Esophagus muscularis mucosa (tissue), 4 donors: ENCODE results near the gene ATG4D. TPM values are rescaled to one million over a fixed set of nuclear protein-coding genes. Genes with fewer than 3 reads are reported as not detected.

ENCODE experiments used
- DNase-seq: peaks from one replicate; pipeline ENCODE4 v3.0.0-alpha.2; 2017; ENCODE audit errors: extremely low spot score
- H3K27ac ChIP-seq, 4 donors: fragments of 200-600 bp; sonication (generic); replicated peaks in 1 of 4; 1 replicate in 3 of 4; 2 replicates in 1 of 4; pipeline ENCODE4 v1.5.1; 2016 to 2019; ENCODE audit warnings: mild to moderate bottlenecking in 1 of 4
- H3K27me3 ChIP-seq, 4 donors: fragments of 200-600 bp; sonication (generic); one replicate each; pipeline versions ENCODE4 v1.5.1 to v1.6.0; 2016 to 2019
- H3K36me3 ChIP-seq, 4 donors: fragments of 200-600 bp; sonication (generic); one replicate each; pipeline ENCODE4 v1.5.1; 2016 to 2019
- H3K4me1 ChIP-seq, 4 donors: fragments of 200-600 bp; sonication (generic); one replicate each; pipeline ENCODE4 v1.5.1; 2016 to 2019
- H3K4me3 ChIP-seq, 4 donors: fragments of 200-600 bp; sonication (generic); 1 replicate in 2 of 4; 2 replicates in 2 of 4; pipeline ENCODE4 v1.5.1; 2016 to 2019; ENCODE audit warnings: mild to moderate bottlenecking in 4 of 4, moderate library complexity in 1 of 4
- H3K9me3 ChIP-seq, 4 donors: fragments of 200-600 bp; sonication (generic); 1 replicate in 3 of 4; 2 replicates in 1 of 4; pipeline ENCODE4 v1.5.1; 2016 to 2019
- EP300 ChIP-seq: sonication (generic); formaldehyde crosslinking; IDR thresholded peaks from one replicate; pipeline ENCODE4 v1.6.1; 2017; ENCODE audit warnings: antibody characterized with exemption
- POLR2A ChIP-seq: fragments of 450-650 bp; IDR thresholded peaks from one replicate; pipeline ENCODE4 v1.6.1; 2017; ENCODE audit warnings: antibody characterized with exemption, moderate library complexity, mild to moderate bottlenecking, low read depth
- POLR2AphosphoS5 ChIP-seq, 2 donors: sonication (generic); formaldehyde crosslinking; IDR thresholded peaks; one replicate each; pipeline ENCODE4 v1.6.1; 2017; ENCODE audit warnings: antibody characterized with exemption in 2 of 2
- WGBS: methylation state at CpG from one replicate; pipeline ENCODE4 v1.1.5; 2018; 5-methylcytosine and 5-hydroxymethylcytosine counted together
- intact Hi-C: fragments of 100-400 bp; cut with DNase I; formaldehyde crosslinking; loops from one replicate; pipeline ENCODE4 v1.15.1; 2023
- total RNA-seq, 4 donors: library from RNA; depleted of rRNA; stranded (reverse); fragments of >200 nt; gene quantifications; one replicate each; pipeline versions ENCODE4 v1.1.0 to v1.2.1, GENCODE V29; 2016
- TF ChIP-seq, protein P1 (sequence below), 3 experiments: fragments of 200-600 bp in 2 of 3; fragments of 450-650 bp in 1 of 3; sonication (generic) in 2 of 3; IDR thresholded peaks; one replicate each; pipeline ENCODE4 v1.5.1; 2017 to 2019; ENCODE audit warnings: antibody characterized with exemption in 3 of 3, mild to moderate bottlenecking in 2 of 3, moderate library complexity in 1 of 3

The ATG4D gene
- total RNA-seq, 4 donors from 2014 or later, result 18.2 to 44.1 (median 29.7) TPM

DNA sequence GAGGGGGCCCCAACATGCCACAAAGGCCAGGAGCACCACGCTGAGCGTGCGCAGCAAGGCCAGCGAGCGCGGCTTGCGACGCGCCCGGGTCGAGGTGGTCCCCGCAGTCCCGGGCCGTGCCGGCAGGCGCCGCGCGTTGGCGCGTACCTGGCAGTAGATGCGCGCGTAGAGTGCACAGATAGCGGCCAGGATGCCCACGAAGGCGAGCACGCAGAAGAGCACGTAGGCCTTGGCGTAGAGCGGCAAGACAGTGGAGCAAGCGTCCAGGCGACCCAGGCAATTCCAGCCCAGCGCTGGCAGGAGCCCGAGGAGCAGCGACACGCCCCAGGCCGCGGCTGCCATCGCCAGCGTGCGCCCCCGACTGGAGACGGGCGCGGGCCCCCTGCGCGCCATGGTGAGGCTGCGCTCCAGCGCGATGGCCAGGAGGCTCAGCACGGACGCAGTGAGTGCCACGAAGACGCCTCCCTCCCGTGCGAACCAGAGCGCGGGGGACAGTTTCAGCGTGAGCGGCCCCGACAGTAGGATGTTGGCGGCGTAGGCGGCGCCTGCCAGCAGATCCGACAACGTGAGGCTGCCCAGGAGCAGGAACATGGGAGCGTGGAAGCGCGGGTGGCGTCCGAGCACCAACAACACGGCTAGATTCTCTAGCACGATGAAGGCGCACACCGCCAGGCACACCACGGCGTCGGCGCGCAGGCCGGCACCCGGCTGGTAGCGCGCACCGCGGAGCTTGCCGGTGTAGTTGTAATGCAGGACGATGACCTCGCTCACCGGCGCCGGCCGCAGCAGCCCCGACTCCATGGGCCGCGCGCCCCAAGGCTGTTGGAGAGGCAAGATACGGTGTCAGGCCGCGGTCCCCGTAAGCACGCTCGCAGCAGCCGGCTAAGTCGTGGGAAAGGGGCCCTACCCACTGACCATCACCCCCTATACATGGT is 29.2 kb upstream of the ATG4D start:
- no peak for TF ChIP-seq POLR2A
- TF ChIP-seq, protein P1, sequence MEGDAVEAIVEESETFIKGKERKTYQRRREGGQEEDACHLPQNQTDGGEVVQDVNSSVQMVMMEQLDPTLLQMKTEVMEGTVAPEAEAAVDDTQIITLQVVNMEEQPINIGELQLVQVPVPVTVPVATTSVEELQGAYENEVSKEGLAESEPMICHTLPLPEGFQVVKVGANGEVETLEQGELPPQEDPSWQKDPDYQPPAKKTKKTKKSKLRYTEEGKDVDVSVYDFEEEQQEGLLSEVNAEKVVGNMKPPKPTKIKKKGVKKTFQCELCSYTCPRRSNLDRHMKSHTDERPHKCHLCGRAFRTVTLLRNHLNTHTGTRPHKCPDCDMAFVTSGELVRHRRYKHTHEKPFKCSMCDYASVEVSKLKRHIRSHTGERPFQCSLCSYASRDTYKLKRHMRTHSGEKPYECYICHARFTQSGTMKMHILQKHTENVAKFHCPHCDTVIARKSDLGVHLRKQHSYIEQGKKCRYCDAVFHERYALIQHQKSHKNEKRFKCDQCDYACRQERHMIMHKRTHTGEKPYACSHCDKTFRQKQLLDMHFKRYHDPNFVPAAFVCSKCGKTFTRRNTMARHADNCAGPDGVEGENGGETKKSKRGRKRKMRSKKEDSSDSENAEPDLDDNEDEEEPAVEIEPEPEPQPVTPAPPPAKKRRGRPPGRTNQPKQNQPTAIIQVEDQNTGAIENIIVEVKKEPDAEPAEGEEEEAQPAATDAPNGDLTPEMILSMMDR (IDR thresholded peaks at IDR 0.05), result no peak
- no peak for TF ChIP-seq EP300
- TF ChIP-seq POLR2AphosphoS5 (IDR thresholded peaks at IDR 0.05), result no peak
- no peak for DNase-seq
- intact Hi-C loops, result no loop called here
- Histone ChIP-seq H3K9me3 (no peaks in the 10 kb centered on the region), H3K4me3 (peak overlapping the region in 1 of 4 donors; percentile 5), H3K27me3 (peaks cover 3 to 100% (median 60%) of the 10 kb centered on the region in 4 donors), H3K4me1 (peaks cover 24 to 41% (median 31%) of the 10 kb centered on the region in 4 donors), H3K36me3 (no peaks in the 10 kb centered on the region), H3K27ac (no peak overlapping the region)
- 14% methylated on average over 9 of the region's 107 CpGs for WGBS

DNA sequence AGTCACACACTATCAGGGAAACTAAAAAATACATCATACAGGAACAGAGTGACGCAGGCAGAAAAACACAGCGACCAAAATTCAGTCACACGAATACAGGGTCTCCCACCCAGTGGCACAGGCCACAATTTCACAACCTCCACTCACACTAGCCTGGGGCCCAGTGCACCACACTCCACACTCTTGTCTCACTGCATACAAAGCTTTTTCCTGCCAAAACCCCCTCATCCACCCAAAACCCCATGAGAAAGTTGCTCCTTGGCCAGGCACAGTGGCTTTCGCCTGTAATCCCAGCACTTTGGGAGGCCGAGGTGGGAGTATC is 27.7 kb upstream of the ATG4D start:
- H3K9me3 ChIP-seq, result no peaks in the 10 kb centered on the region
- peaks cover 20 to 35% (median 31%) of the 10 kb centered on the region in 4 donors for H3K4me1 ChIP-seq
- no peaks in the 10 kb centered on the region for H3K36me3 ChIP-seq
- peaks cover 3 to 100% (median 65%) of the 10 kb centered on the region in 4 donors for H3K27me3 ChIP-seq
- H3K27ac ChIP-seq, result no peak overlapping the region
- H3K4me3 ChIP-seq, result no peak overlapping the region
- DNase-seq, result no peak
- TF ChIP-seq EP300, result no peak
- no peak for TF ChIP-seq POLR2AphosphoS5 (IDR thresholded peaks at IDR 0.05)
- intact Hi-C loops, result no loop called here
- 91% methylated on average over 5 of the region's 5 CpGs for WGBS

DNA sequence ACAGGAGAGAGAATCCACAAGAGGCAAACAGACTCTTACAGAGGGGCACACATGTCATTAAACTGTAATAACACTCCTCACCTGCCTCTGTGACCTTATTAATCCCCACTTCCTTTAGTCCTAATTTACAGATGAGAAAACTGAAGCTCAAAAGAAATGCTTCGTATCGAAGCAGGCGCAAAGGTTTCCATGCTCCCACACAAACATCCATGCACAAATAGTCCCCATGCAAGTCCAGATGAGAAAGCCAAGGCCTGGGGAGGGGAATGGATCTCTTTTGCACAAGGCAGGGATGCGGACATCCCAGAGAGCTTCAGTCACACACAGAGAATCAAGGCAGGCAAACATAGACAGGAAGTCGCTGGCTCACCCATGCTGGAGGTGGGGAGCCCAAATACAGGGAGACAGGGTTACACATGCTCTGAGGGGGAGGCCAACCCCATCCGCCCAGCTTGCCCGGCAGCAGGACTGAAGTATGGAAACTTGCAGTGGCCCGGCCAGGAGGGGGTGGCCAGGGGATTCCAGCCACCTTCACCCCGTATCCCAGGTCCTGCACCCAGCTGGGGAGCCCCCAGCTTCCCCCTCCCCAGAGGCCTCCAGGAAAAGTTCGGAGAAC is 26.9 kb upstream of the ATG4D start:
- no peaks in the 10 kb centered on the region for H3K36me3 ChIP-seq
- H3K9me3 ChIP-seq, result no peaks in the 10 kb centered on the region
- H3K27ac ChIP-seq, result no peak overlapping the region
- H3K4me1 ChIP-seq, result peaks cover 20 to 35% (median 31%) of the 10 kb centered on the region in 4 donors
- peak overlapping the region; percentile 31 to 50 (median 34) for H3K4me3 ChIP-seq
- intact Hi-C loops, result no loop called here
- peaks cover 3 to 100% (median 65%) of the 10 kb centered on the region in 4 donors for H3K27me3 ChIP-seq
- no peak for DNase-seq
- WGBS, result 63% methylated on average over 6 of the region's 10 CpGs
- TF ChIP-seq, protein P1 (IDR thresholded peaks at IDR 0.05), result no peak
- TF ChIP-seq EP300 (no peak), POLR2A (no peak), POLR2AphosphoS5 (IDR thresholded peaks at IDR 0.05) (no peak)

DNA sequence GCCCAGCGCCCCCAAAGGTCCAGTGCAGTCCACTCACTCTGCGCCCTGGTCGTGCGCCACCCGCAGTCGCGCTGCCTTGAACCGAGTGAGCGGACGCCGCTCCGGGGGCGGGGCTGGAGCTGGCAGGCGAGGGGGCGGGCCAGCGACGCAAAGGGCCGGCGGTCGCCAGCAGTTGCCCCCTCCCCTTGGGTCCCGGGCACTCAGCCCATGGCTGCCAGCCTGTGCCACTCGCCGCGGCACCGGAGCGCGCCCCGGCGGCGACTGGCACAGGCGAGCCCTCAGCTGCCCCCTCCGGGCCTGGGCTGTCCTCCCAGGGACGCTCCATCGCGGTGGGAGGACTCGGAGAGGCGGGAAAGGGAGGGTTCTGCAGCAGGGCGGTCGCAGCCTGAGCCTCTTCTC is 26.3 kb upstream of the ATG4D start, which contains the start of gene S1PR5:
Gene S1PR5 (minus strand): TSS at position 87 of the 399 bp plus-strand sequence. CDS start 2,436 bp downstream, outside the sequence.
- intact Hi-C loops, result no loop called here
- 3% methylated on average over 8 of the region's 39 CpGs for WGBS
- TF ChIP-seq, protein P1 (IDR thresholded peaks at IDR 0.05), result no peak
- TF ChIP-seq EP300, result no peak
- TF ChIP-seq POLR2AphosphoS5 (IDR thresholded peaks at IDR 0.05), result no peak
- H3K27ac ChIP-seq, result no peak within 1 kb of the TSS
- H3K4me3 ChIP-seq, result peak within 1 kb of the TSS; percentile 31 to 50 (median 34)
- no peaks in the 10 kb centered on the region for H3K36me3 ChIP-seq
- no peaks in the 10 kb centered on the region for H3K9me3 ChIP-seq
- peaks cover 20 to 35% (median 31%) of the 10 kb centered on the region in 4 donors for H3K4me1 ChIP-seq
- DNase-seq, result no peak
- H3K27me3 ChIP-seq, result peaks cover 3 to 99% (median 65%) of the 10 kb centered on the region in 4 donors
